GM12878 (cell line): ENCODE measurements around the gene COL6A3. TPM values are rescaled to one million over a fixed set of nuclear protein-coding genes. Genes with fewer than 3 reads are reported as not detected.

Experiments
- ATAC-seq: fragments of 200-7000 bp; cut with Tn5 transposase; 3 replicates; pipeline ENCODE4 v1.9.1; 2020; ENCODE audit warnings: mild to moderate bottlenecking, moderate library complexity
- BruUV-seq: library from RNA; stranded (reverse); fragments of 400-500 nt; replicated peaks from 2 replicates; lab custom pipeline; 2021; lab: Mats Ljungman, UMichigan
- CTCF ChIA-PET: fragments of 300-600 bp; sonication (Branson Sonifier 250); formaldehyde crosslinking; extraction: SDS; loops from one replicate; lab custom pipeline; 2021; ENCODE audit warnings: inconsistent platforms; lab: Yijun Ruan, JAX
- POLR2A ChIA-PET: fragments of 350-600 bp; formaldehyde crosslinking; extraction: SDS; loops from one replicate; lab custom pipeline; 2021; ENCODE audit warnings: inconsistent platforms; lab: Charles Lee
- RAD21 ChIA-PET: fragments of 300-600 bp; sonication (Branson Sonifier 250); formaldehyde crosslinking; loops from one replicate; lab custom pipeline; 2023; ENCODE audit warnings: antibody characterized with exemption; ENCODE audit not compliant: unreplicated experiment; lab: Charles Lee
- SMC1A ChIA-PET: fragments of 300-600 bp; sonication (Branson Sonifier 250); formaldehyde crosslinking; loops from one replicate; lab custom pipeline; 2023; ENCODE audit not compliant: unreplicated experiment, uncharacterized antibody; lab: Charles Lee
- DNase-seq: peaks from one replicate; pipeline ENCODE4 v3.0.0-alpha.2; 2011; ENCODE audit warnings: low read depth, low spot score
- FAIRE-seq: peaks from 3 replicates; lab custom pipeline; 2011; peaks lifted over from hg19 to GRCh38; lab: Jason Lieb, UNC
- H2AFZ ChIP-seq: 2 replicates; pipeline ENCODE4 v1.6.0; 2011; ENCODE audit warnings: low read depth, low read length, control low read depth; ENCODE audit not compliant: control insufficient read depth
- H3K27ac ChIP-seq: 2 replicates; pipeline ENCODE4 v1.5.1; 2011; ENCODE audit warnings: control low read depth; ENCODE audit not compliant: control insufficient read depth, insufficient read depth
- H3K27me3 ChIP-seq, 2 experiments: replicated peaks in 1 of 2; 2 replicates each; pipeline versions ENCODE4 v1.6.0 to v1.6.1; 2011; ENCODE audit warnings: low read length in 1 of 2; ENCODE audit not compliant: control insufficient read depth in 2 of 2, insufficient read depth in 2 of 2
- H3K36me3 ChIP-seq, 2 experiments: 2 replicates each; pipeline ENCODE4 v1.5.1; 2011; ENCODE audit warnings: low read length in 1 of 2; ENCODE audit not compliant: control insufficient read depth in 2 of 2, insufficient read depth in 2 of 2
- H3K4me1 ChIP-seq: 2 replicates; pipeline ENCODE4 v1.6.1; 2011; ENCODE audit warnings: mild to moderate bottlenecking, low read length, moderate library complexity, mixed read lengths; ENCODE audit not compliant: control insufficient read depth, insufficient read depth
- H3K4me2 ChIP-seq: 2 replicates; pipeline ENCODE4 v1.6.0; 2011; ENCODE audit warnings: control low read depth; ENCODE audit not compliant: control insufficient read depth, insufficient read depth
- H3K4me3 ChIP-seq: fragments of 200-600 bp; sonication (generic); 2 replicates; pipeline ENCODE4 v1.5.1; 2016
- H3K79me2 ChIP-seq: 2 replicates; pipeline ENCODE4 v1.6.0; 2011; ENCODE audit warnings: low read length; ENCODE audit not compliant: control insufficient read depth, insufficient read depth
- H3K9ac ChIP-seq: 2 replicates; pipeline ENCODE4 v1.8.0; 2011; ENCODE audit warnings: low read length, control low read depth, mixed read lengths; ENCODE audit not compliant: control insufficient read depth, insufficient read depth
- H3K9me3 ChIP-seq: replicated peaks from 3 replicates; pipeline ENCODE4 v1.5.1; 2011; ENCODE audit warnings: mild to moderate bottlenecking, low read length; ENCODE audit not compliant: control insufficient read depth, insufficient read depth
- H4K20me1 ChIP-seq: 2 replicates; pipeline ENCODE4 v1.6.0; 2011; ENCODE audit not compliant: control insufficient read depth, insufficient read depth
- BMI1 ChIP-seq: fragments of 450-650 bp; IDR thresholded peaks from 2 replicates; pipeline ENCODE4 v1.6.1; 2016; ENCODE audit warnings: mild to moderate bottlenecking, moderate library complexity, borderline replicate concordance
- BRCA1 ChIP-seq: IDR thresholded peaks from 2 replicates; pipeline ENCODE4 v1.6.1; 2011; ENCODE audit warnings: low read depth, low read length, improper control_type of control experiment
- CBFB ChIP-seq: IDR thresholded peaks from 2 replicates; pipeline ENCODE4 v1.6.1; 2016; ENCODE audit warnings: antibody characterized with exemption, low read depth
- CHD1 ChIP-seq: IDR thresholded peaks from 2 replicates; pipeline ENCODE4 v1.6.1; 2012; ENCODE audit warnings: low read depth, low read length, improper control_type of control experiment
- ETV6 ChIP-seq, 2 experiments: fragments of 450-650 bp in 1 of 2; IDR thresholded peaks in 1 of 2; conservative IDR thresholded peaks in 1 of 2; 2 replicates each; pipeline ENCODE4 v1.6.1; 2014; ENCODE audit warnings: antibody characterized with exemption in 1 of 2, borderline replicate concordance in 1 of 2, low read depth in 1 of 2, mild to moderate bottlenecking in 1 of 2, moderate library complexity in 1 of 2
- MLLT1 ChIP-seq: fragments of 450-650 bp; IDR thresholded peaks from 2 replicates; pipeline ENCODE4 v1.6.1; 2016; ENCODE audit warnings: mild to moderate bottlenecking
- MYB ChIP-seq: fragments of 150-350 bp; IDR thresholded peaks from 2 replicates; pipeline ENCODE4 v1.6.1; 2014; ENCODE audit warnings: mild to moderate bottlenecking, low read depth, low read length, borderline replicate concordance
- NR2F1 ChIP-seq: fragments of 450-650 bp; conservative IDR thresholded peaks from 2 replicates; pipeline ENCODE4 v1.6.1; 2017; ENCODE audit warnings: mild to moderate bottlenecking
- PBX3 ChIP-seq: IDR thresholded peaks from 2 replicates; pipeline ENCODE4 v1.6.1; 2011; ENCODE audit warnings: mild to moderate bottlenecking, low read depth, low read length, moderate library complexity; ENCODE audit not compliant: insufficient replicate concordance
- POU2F2 ChIP-seq: IDR thresholded peaks from 3 replicates; pipeline ENCODE4 v1.6.1; 2011; ENCODE audit warnings: low read depth, mild to moderate bottlenecking, low read length, borderline replicate concordance
- PRDM15 ChIP-seq: fragments of 450-650 bp; formaldehyde crosslinking; IDR thresholded peaks from 2 replicates; pipeline ENCODE4 v1.4.0; 2020; ENCODE audit warnings: mild to moderate bottlenecking, moderate library complexity
- RB1 ChIP-seq: fragments of 450-650 bp; formaldehyde crosslinking; IDR thresholded peaks from 2 replicates; pipeline ENCODE4 v1.6.1; 2017; ENCODE audit warnings: mild to moderate bottlenecking, borderline replicate concordance
- RFX5 ChIP-seq: IDR thresholded peaks from 2 replicates; pipeline ENCODE4 v1.6.1; 2011; ENCODE audit warnings: low read depth, low read length, improper control_type of control experiment
- SMAD5 ChIP-seq: IDR thresholded peaks from 2 replicates; pipeline ENCODE4 v1.6.1; 2016; ENCODE audit warnings: antibody characterized with exemption, low read depth
- SMC3 ChIP-seq: IDR thresholded peaks from 2 replicates; pipeline ENCODE4 v1.6.1; 2011; ENCODE audit warnings: low read length, improper control_type of control experiment, borderline replicate concordance
- SREBF2 ChIP-seq: IDR thresholded peaks from 2 replicates; pipeline ENCODE4 v1.6.1; 2012; ENCODE audit warnings: mild to moderate bottlenecking, low read length
- STAT1 ChIP-seq: fragments of 450-650 bp; conservative IDR thresholded peaks from 2 replicates; pipeline ENCODE4 v1.6.1; 2014; ENCODE audit warnings: antibody characterized with exemption, mild to moderate bottlenecking
- STAT3 ChIP-seq: IDR thresholded peaks from 2 replicates; pipeline ENCODE4 v1.6.1; 2011; ENCODE audit warnings: low read depth, low read length, improper control_type of control experiment
- SUPT20H ChIP-seq: IDR thresholded peaks from 2 replicates; pipeline ENCODE4 v1.6.1; 2011; ENCODE audit warnings: low read depth, mild to moderate bottlenecking, low read length, moderate library complexity, borderline replicate concordance; ENCODE audit not compliant: control insufficient read depth
- ZNF622 ChIP-seq: fragments of 450-650 bp; IDR thresholded peaks from 2 replicates; pipeline ENCODE4 v1.6.1; 2017; ENCODE audit warnings: mild to moderate bottlenecking, inconsistent platforms
- WGBS: methylation state at CpG from one replicate; pipeline ENCODE4 v1.1.6; 2016; ENCODE audit warnings: low lambda C conversion rate; ENCODE audit not compliant: insufficient replicate concordance, insufficient coverage; ENCODE audit errors: missing lambda C conversion rate; 5-methylcytosine and 5-hydroxymethylcytosine counted together
- in situ Hi-C: fragments of 300-500 bp; cut with MboI; formaldehyde crosslinking; loops from 9 replicates; pipeline ENCODE4 v1.14.3; 2018; ENCODE audit warnings: mixed read lengths
- intact Hi-C: fragments of 100-400 bp; cut with micrococcal nuclease; formaldehyde crosslinking; loops from one replicate; pipeline ENCODE4 v1.14.2; 2022; ENCODE audit not compliant: unreplicated experiment
- polyA plus RNA-seq, 11 experiments: library from polyadenylated mRNA; depleted of rRNA in 4 of 11; unstranded in 6 of 11; stranded (reverse) in 5 of 11; fragments of >200 nt; fragmentation: Nextera tagmentation in 4 of 11; fragmentation: Illumina TruSeq in 1 of 11; extraction: Ambion mirVana in 4 of 11; extraction: Trizol in 1 of 11; gene quantifications; 1 replicate in 1 of 11; 2 replicates in 10 of 11; pipeline versions ENCODE4 v1.2.1 to v1.2.3, GENCODE V29; 2011 to 2016; ENCODE audit warnings: inconsistent platforms in 2 of 11, missing spikeins in 2 of 11, low read depth in 1 of 11
- total RNA-seq, 4 experiments: library from RNA; depleted of rRNA in 3 of 4; stranded (reverse); fragments of >200 nt in 3 of 4; fragmentation: Illumina TruSeq in 1 of 4; extraction: Trizol in 1 of 4; gene quantifications; 2 replicates each; pipeline versions ENCODE4 v1.2.1 to v1.2.3, GENCODE V29; 2013 to 2021

Gene COL6A3
- total and polyA plus RNA-seq, 10 of the 15 experiments (the other 5 are each of a cell fraction or from before 2014, with no cell fraction given): 0.01 to 0.51 (median 0.09) TPM; not detected in 4

GRCh38 chr2:237447496-237447895, 33.5 kb upstream of the COL6A3 start (continued):
- TF ChIP-seq SREBF2 (no peak), STAT1 (no peak), POU2F2 (no peak), SMC3 (no peak), BRCA1 (no peak), CBFB (no peak), NR2F1 (no peak)

- CTCF ChIA-PET: no interaction called here
- POLR2A ChIA-PET: no interaction called here
- no peak overlapping the region for H3K27ac ChIP-seq
- H3K9me3 ChIP-seq: no peaks in the 10 kb centered on the region; the same call in 2 of the 3 replicates
- no peaks in the 10 kb centered on the region for H3K36me3 ChIP-seq
- RAD21 ChIA-PET: no interaction called here
- intact Hi-C loops (no loop called here), in situ Hi-C loops (no loop called here)
- no peak overlapping the region for H3K9ac ChIP-seq
- H4K20me1 ChIP-seq: no peaks in the 10 kb centered on the region
- no peak overlapping the region for H2AFZ ChIP-seq
- 44% methylated on average over 6 of the region's 6 CpGs for WGBS
- SMC1A ChIA-PET: no interaction called here
- no peak for DNase-seq
- no peaks in the 10 kb centered on the region for H3K79me2 ChIP-seq
- FAIRE-seq: no peak
- H3K27me3 ChIP-seq: no peaks in the 10 kb centered on the region
- H3K4me1 ChIP-seq: peaks cover 4% of the 10 kb centered on the region; the same call in 1 of the 2 replicates
- ATAC-seq: no peak
- H3K4me2 ChIP-seq: no peak overlapping the region
- no peak overlapping the region for H3K4me3 ChIP-seq
- BruUV-seq: no TSS peak
- TF ChIP-seq RB1 (no peak), STAT3 (no peak), ZNF622 (no peak), SUPT20H (no peak), MYB (no peak), PRDM15 (no peak), BMI1 (no peak), MLLT1 (no peak), PBX3 (no peak), CHD1 (no peak), ETV6 (conservative IDR thresholded peaks at IDR 0.05 in 1 of 2, IDR thresholded peaks at IDR 0.05 in 1 of 2; ENCODE audit: borderline replicate concordance in 1 of 2, low read depth in 1 of 2) (no peak), SMAD5 (no peak), RFX5 (no peak)
Observed at GRCh38 chr2:237446338-237446665, 32.3 kb upstream of the COL6A3 start.
